HG02884 (cell line): ENCODE results near the gene EEA1.

Source experiments
- ATAC-seq: cut with Tn5 transposase; IDR thresholded peaks from one replicate; pipeline ENCODE4 v1.9.1; 2021; ENCODE audit warnings: mild to moderate bottlenecking, moderate library complexity; ENCODE audit not compliant: unreplicated experiment

The EEA1 gene

GRCh38 chr12:92897844-92898243, 31.3 kb downstream of the EEA1 start:
- ATAC-seq: no peak

GRCh38 chr12:92890601-92891106, 38.4 kb downstream of the EEA1 start:
- ATAC-seq: no peak

- ATAC-seq: no peak
These were observed 43.0 kb downstream of the EEA1 start for GRCh38 chr12:92886131-92886530.

GRCh38 chr12:92879698-92880322, 49.3 kb downstream of the EEA1 start:
- no peak for ATAC-seq

- ATAC-seq: no peak
These were observed 51.2 kb downstream of the EEA1 start for GRCh38 chr12:92877904-92878303.

GRCh38 chr12:92876496-92876895, 52.6 kb downstream of the EEA1 start:
- ATAC-seq: no peak

GRCh38 chr12:92871116-92871515, 58.0 kb downstream of the EEA1 start:
- no peak for ATAC-seq

- ATAC-seq: no peak
These were observed 62.7 kb downstream of the EEA1 start for GRCh38 chr12:92866418-92866817.

- ATAC-seq: no peak
These were observed 65.8 kb downstream of the EEA1 start for GRCh38 chr12:92863251-92863650.

GRCh38 chr12:92861381-92861780, 67.7 kb downstream of the EEA1 start:
- ATAC-seq: no peak

GRCh38 chr12:92860521-92860920, 68.6 kb downstream of the EEA1 start:
- ATAC-seq: no peak

GRCh38 chr12:92859650-92860386, 69.3 kb downstream of the EEA1 start:
- ATAC-seq: no peak

GRCh38 chr12:92857818-92858217, 71.3 kb downstream of the EEA1 start:
- ATAC-seq: no peak

- no peak for ATAC-seq
These were observed 74.8 kb downstream of the EEA1 start for GRCh38 chr12:92854344-92854743.

GRCh38 chr12:92848740-92849139, 80.4 kb downstream of the EEA1 start:
- no peak for ATAC-seq

GRCh38 chr12:92847368-92847767, 81.7 kb downstream of the EEA1 start:
- ATAC-seq: no peak

- ATAC-seq: no peak
These were observed 83.8 kb downstream of the EEA1 start for GRCh38 chr12:92845329-92845728.

- no peak for ATAC-seq
These were observed 84.8 kb downstream of the EEA1 start for GRCh38 chr12:92844151-92844763.

- ATAC-seq: no peak
These were observed 99.3 kb downstream of the EEA1 start for GRCh38 chr12:92829686-92830282.

- ATAC-seq: no peak
These were observed 100.5 kb downstream of the EEA1 start for GRCh38 chr12:92828565-92828964.

GRCh38 chr12:92827836-92828431, 101.2 kb downstream of the EEA1 start:
- no peak for ATAC-seq
